Activated CD8-positive, alpha-beta memory T cell treated with anti-CD3 and anti-CD28 coated beads for 24 hours (primary cell): Measurements from ENCODE around the gene INPP4A.

Source experiments
- DNase-seq: peaks from one replicate; pipeline ENCODE4 v3.0.0-alpha.2; 2020

Gene INPP4A

DNA sequence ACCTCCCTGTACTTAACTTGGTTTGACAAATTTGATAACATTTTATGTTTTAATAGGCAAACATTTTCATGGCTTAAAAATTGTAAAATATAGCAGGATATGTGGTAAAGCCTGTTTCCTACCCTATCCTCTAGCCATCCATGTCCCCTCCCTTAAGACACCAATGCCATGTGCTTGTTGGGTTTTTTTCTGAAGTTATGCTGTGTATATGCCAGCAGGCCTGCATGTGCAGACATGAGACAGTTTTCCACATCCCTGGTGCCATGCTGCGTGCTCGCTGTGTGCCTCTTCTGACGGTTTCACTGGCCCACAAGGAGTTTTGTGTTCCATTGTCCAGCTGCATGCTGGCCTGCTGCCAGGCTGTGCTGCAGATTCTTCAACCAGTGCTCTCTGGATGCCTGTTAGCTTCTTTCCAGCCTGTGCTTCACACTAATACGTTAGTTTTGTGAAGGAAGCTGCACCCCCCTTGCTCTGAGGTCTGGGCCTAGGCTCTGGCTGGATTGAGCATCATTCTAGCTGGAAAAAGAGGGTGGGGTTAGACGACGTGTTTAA is 16.9 kb downstream of the INPP4A start:
- peak; percentile 56 for DNase-seq

DNA sequence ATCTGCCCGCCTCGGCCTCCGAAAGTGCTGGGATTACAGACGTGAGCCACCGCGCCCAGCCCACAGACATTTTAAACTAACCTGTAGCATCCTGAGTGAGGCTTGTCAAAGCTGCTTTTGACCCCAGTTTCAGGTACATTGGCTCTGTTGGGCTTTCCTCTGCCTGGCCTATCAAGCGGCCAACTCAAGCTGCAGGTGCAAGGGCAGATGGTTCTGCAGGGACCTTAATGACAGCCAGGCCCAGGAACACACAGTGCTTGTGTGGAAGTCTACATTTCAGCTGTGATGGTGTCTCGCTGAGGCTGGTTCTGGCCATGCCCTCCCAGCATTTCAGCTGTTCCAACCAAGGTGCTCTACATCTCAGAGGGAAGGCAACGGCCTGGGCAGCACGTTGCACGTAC is 18.4 kb downstream of the INPP4A start:
- peak; percentile 66 for DNase-seq

DNA sequence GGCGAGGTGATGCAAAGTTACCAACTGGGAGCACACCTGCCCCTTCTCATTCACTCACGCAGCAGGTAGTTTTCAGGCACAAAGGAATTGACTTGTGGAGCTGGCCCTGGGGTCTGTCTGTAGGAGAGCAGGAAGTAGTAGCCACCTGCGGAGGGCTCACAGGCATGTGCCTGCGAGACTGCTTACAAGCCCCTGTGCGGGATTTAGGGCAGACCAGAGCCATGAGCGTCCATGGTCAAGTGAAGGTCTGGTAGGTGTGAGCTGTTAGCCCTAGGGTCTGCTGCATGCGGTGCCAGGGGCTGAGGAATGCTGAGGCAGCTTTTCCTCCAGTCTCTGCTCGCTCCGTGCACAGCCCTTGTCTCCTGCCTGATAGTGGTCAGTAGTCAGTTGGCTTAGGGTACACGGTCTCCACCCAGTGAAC is 18.9 kb downstream of the INPP4A start:
- peak; percentile 66 for DNase-seq

DNA sequence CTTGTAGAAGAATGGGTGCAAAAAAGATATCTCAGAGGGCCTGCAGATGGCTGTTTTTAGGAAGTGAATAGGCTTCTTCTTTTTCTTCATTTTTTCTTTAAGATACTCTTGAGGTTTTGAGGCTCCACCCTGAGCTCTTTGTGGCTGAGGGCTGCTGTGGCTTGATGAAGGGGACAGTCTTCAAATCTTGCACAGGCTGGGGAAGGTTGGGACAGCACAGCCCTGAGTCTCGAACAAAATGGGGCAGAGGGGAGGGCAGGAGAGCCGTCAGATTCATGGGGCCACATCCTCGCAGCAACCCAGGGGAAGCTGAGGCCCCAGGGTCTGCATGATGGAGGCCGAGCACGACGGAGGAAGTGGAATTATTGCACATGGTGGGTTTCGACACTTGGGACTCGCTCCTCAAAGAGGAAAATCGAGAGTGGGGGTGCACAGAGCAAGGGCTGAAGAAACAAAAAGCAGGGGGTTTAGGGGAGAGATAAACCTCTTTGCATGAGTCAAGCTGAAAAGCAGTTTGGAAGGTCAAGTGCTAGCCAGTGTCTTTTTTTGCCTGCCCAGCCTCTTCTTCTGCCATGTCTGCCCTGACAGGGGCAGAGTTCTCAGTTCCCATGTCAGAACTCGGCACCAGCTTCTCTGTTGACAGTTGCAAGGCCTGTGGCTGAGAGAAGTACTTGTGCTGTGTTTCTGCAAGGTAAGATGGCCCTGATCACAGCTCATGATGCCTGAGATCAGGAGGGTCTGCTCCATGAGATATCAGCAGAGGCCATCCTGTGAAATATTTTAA is 19.5 kb downstream of the INPP4A start:
- DNase-seq: peak; percentile 77

DNA sequence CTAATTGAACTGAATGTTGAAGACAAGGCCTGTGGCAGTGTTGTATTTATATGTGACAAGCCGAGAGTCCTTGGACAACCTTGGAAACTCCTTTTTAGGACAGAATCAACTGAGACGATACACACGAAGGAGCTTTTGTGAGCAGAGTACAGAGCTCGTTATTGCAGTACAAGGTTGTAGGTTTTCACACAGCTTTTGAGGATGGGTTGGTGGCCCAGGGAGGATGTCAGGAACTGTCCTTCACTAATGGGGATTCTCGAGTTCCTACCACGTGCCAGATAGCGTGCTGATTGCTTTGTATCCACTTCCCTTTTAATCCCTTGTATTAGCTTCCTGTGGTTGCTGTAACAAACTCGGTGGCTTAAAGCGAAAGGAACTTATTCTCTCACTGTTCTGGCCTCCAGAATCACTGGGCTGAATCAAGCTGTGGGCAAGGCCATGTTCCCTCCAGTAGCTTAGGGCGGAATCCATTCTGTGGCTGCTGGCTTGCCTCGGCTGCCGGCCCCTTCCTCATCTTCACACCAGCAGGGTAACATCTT is 20.2 kb downstream of the INPP4A start:
- no peak for DNase-seq

DNA sequence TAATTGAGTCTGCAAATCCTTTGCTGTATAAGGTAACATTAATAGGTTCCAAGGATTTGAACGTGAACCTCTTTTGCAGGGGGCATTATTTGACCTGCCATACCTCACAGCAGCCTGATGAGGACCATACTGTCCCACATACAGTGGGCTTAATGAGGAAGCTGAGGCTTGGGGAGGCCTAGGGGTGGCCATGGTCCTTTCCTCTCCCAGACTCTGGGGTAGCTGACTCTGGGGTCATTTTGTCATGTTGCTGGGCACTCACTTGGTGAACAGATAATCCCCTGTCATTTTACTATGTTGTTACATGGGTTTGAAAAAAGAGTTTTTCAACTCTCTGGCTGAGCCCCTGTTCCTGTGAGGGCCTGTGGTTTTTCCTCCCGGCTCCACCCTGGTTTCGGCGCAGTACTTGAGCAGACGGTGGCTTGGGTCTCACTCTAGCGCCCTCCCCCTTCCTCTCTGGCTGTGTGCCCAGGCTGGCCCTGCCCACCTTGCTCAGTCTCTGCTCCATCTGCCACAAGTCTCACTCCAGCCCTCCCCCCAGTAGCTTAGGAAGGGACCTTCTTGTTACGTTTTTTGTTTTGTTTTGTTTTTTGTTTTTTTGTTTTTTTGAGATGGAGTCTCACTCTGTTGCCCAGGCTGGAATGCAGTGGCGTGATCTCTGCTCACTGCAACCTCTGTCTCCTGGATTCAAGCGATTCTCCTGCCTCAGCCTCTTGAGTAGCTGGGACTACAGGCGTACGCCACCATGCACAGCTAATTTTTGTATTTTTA is 21.0 kb downstream of the INPP4A start:
- DNase-seq: no peak

DNA sequence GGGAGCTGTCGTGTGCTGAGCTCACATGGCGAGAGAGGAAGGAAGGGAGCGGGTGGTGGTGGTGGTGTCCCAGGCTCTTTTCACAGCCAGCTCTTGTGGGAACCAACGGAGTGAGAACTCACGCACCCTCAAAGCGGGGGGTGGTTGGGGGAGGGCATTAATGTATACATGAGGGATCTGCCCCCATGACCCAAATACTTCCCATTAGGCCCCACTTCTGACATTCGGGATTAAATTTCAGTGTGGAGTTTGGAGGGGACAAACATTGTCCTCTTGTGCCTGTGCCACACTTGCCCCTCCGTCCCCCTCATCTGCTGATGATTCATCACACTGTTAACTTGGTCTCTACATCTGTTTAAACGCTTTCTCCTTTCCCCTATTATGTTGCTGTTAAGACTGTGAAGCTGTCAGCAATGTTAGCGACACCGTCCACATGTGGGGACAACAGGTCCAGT is 22.5 kb downstream of the INPP4A start:
- no peak for DNase-seq

DNA sequence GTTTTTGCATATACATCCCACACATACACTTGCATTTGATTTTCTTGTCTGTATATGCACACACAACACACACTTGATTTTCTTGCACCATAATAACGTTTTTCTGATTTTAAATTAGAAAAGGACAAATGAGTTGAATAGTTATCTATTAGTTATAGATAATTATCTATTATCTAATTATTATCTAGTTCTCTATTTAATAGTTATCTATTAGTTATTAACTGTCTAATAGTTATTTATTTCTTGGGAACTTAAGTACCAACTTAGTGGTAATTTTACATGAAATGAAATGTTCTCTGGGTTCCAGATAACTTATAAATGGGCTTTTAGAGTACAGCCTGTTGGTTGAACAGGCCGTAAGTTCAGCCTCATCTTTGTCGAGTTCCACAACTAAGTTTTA is 23.0 kb downstream of the INPP4A start:
- no peak for DNase-seq

DNA sequence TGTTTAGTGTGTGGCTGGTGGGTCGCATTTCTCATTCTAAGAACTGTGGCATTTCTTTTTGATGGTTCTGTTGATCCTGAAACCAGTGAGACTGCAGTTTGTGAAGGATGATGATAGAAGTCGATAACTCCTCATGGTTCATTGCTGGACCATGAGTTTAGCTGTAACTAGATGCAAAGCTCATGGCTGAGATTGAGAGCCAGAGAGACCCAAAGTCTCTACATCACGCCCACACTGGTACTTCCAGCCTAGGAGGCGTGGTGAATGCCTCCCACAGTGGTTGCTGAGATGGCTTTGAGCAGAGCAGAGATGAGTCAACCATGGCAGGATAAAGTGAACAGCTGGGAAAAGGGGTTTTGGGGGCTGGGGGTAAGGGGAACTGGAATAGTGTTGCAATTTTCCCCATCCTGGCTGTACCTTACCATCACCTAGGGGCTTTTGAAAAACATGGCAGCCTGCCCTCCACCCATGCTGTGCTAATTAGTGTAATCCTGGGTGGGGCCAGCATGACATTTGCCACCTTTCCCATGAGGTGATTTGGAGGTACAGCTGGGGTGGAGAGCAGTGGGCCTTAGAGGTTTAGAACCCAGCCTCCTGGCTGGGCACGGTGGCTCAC is 24.1 kb downstream of the INPP4A start:
- DNase-seq: no peak

DNA sequence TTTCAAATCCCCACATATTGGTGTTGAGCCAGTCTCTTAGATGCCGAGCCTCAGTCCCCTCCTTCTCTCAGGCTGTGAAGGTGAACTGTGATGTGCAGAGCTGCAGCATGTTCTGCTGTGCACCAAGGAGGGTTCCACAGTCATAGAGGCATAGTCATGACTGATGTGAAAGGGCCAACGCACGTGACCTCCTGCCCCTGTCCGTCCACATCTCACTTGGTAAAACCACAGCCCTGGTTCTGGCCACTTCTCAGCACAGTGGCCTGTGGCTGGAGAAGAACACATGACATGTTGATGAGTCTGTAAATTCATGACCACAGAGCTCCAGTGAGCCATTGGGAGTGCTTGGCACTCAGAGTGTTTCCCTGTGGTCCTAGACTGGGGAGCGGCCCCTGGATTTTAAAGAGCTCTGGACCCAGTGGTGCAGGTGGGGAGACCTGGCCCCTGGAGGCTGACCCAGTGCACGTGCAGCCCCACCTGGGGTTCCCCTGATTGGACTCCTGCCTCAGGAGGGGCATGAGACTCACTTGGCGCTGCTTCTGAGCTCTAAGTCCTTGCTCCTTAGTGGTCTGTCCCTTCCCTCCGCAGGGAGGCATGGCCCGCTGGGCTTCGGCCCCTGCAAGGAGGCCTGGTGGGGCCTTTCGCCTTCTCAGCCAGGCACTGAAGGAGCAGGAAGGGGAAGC is 25.3 kb downstream of the INPP4A start:
- DNase-seq: no peak

DNA sequence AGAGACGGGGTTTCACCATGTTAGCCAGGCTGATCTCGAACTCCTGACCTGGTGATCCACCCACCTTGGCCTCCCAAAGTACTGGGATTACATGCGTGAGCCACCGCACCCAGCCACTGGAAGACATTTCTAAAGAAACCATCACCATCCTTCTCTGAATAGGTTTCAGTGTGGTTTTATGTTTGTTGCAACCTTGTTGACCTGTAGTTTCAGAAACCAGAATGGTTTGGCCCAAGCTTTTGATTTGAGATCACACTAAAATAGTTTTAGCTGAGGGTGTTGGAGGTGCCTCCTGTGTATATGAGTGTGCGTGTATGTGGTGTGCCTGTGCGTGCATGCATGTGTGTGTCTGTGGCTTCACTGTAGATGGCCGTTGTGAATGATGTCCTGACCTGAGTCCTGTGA is 26.2 kb downstream of the INPP4A start:
- no peak for DNase-seq

DNA sequence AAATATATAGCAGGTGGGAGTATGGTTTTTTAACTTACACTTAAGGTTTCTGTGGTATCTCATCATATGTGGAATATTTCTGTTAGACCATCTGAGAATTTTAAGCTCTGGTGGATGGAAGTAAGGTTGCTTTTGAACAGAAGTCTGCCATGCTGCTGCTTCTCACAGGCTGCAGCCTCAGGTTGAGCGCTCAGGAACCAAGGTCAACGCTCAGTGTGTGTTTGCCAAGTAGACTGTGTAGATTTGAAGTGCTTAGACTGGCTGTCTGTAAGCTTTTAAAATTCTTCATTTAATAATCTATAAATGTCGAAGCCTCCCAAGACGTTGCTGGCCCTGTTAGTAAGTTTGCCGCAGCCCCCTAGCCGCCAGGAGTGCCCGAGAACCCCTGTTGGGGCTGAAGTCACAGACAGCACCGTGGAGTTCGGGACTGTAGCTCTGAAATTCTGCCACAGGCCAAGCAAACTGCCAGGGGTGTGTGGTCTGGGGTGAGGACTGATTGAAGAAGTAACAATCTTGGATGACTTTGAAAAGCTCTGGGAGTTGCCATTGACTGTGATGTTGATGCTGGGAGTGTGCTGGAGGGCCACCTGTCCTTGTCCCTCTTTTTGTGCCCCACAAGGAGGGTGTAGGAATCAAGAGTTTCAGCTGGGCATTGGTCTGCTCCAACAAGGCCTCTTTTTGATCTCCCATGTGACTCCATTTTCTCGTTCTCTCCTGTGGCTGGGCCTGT is 26.9 kb downstream of the INPP4A start:
- no peak for DNase-seq

DNA sequence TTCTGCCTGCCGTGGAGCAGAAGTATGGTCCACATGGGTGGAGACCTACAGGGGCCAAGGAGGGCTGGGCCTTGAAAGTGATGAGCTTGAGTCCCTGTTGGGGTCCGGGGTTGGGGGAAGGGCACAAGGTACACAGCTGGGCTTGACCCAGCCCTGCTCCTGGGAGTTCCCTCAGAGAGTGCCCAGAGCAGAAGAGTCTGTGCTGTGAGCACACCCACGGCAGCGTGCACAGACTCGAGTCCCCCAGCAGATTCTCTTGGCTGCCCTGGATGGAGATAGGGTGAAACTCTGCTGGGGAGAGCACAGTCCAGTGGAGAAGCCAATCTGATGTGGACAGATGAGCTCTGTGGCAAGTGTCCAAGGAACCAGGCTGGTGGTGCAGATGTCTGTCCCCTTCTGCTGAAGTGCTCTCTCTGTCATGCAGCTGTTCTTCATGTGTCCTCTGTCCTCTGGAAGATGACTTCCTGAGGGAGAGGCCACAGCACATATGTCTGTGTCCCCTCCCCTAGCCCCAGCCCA is 27.5 kb downstream of the INPP4A start:
- DNase-seq: no peak

DNA sequence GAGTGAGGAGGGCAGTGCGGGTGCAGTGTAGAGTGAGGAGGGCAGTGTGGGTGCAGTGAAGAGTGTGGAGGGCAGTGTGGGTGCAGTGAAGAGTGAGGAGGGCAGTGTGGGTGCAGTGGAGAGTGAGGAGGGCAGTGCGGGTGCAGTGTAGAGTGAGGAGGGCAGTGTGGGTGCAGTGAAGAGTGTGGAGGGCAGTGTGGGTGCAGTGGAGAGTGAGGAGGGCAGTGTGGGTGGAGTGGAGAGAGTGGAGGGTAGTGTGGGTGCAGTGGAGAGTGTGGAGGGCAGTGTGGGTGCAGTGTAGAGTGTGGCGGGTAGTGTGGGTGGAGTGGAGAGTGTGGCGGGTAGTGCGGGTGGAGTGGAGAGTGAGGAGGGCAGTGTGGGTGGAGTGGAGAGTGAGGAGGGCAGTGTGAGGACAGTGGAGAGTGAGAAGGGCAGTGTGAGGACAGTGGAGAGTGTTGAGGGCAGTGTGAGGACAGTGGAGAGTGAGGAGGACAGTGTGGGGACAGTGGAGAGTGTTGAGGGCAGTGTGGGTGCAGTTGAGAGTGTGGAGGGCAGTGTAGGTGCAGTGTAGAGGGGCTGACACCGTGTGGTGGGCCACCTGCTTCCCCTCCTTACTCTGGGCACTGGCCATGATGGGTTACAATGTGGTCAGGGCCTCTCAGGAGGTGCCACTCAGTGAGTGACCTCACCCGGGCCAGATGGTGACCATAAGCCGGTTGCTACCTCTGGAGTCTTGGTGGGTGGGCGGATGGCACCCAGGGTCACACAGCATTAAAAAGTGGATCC is 28.5 kb downstream of the INPP4A start:
- DNase-seq: no peak

DNA sequence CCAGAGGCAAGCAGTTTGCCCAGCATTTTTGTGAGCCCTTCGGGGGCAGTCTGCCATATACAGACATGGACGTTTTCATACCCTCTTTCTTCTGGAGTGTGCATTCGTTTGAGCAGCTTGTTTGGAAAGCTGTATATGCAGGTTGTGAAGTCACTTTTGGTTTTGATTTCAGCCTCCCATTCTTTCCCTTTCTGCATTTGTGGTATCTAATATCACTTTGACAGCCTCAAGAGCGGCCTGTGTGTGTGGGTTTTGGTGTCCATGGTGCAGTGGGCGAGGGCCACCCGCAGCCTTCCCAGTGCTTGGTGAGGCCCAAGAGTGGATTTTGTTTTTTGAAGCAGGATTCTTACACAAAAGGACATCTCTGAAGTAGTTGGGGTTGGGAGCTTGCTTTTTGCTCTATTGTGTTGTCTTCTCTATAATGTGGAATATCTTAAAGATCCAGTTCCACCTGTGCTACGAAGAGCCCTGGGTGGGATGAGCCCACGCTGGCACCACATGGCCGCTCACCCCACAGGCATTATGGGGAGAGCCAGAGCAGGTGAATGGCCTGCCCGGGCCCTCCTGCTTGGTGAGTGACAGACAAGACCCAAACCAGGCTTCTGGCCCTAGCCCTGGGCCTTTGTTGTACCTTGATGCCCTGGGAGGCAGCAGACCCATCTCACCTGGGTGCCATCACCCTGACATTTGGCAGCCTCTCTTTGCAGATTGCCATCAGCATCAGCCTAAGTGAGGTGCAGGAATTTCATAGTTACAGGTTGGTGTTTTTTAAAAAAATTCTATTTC is 29.5 kb downstream of the INPP4A start:
- DNase-seq: no peak

DNA sequence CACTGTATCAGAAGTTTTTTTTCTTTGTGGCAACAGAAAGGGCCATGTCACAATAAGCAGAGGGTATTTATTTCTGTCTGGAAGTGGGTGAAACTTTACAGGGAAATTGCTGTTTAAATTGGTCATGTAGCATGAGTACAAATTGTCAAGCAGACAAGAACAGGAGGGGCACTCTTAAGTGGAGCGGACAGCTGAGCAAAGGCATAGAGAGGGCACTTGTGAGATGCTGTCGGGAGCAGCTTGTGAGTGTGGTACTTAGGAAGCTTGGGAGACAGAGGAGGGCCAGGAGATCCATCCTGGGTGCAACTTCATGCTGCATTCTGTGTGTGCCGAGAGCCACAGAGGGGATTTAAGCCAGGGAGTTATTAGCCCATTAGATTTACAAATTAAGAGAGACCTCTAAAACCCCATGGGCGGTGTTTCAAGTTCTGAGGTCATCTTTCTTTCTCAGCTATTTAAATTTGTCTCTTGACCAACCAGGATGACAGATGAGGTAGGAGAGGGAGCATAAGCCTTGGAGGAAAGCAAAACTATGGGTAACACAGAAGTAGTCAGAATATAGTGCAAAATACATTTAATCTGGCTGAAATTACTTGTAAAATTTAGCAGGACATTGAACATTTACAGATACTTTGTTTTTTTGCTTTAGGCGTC is 30.4 kb downstream of the INPP4A start:
- DNase-seq: no peak

DNA sequence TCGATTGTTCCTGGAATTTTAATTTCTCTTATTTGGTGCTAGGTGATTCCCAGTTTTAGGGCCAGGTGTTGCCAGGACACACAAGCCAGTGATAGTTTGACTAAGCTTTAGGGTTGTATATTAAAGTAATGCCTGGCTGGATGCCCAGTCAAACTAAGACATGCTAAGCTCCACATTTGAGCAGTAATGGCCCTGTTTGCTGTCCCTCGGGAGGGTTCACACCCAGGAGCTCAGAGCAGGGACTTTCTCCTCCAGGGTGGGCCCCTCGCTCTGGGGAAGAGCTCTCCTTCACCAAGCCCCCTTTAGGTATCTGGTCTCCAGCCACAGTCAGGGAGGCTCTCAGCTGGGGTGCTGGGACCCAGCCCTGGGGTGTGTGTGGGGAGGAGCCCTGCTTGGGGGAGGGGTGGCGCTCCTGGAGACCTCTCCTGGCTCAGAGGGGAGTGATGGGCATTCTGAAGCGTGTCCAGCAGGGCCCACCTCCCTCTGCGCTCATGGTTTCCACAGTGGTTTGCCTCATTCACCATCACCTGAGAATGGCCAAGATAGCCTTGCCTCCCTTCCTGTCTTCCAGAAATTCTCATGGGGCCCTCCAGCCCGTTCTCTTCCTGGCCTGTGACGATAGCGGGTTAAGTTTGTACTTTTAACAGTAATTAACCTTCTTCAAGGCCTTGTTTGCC is 31.7 kb downstream of the INPP4A start:
- no peak for DNase-seq

DNA sequence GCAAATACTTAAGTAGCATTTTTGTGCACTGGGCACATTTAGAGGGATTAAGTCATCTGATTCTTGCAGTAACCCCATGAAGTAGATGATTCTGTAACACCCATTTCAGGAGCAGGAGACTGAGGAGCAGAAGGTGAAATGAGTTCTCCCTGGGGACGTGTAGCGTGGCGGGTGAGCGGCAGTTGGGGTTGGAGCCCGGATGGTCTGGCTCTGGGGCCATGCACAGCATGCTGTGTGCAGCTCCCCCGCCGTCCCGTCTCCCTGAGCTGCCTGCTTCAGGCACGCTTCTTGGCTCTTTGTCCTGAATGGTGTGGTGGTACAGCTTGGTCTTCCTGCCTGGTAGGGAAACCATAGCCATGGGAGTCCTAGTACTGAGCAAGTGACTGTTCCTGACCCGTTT is 32.4 kb downstream of the INPP4A start:
- DNase-seq: no peak

DNA sequence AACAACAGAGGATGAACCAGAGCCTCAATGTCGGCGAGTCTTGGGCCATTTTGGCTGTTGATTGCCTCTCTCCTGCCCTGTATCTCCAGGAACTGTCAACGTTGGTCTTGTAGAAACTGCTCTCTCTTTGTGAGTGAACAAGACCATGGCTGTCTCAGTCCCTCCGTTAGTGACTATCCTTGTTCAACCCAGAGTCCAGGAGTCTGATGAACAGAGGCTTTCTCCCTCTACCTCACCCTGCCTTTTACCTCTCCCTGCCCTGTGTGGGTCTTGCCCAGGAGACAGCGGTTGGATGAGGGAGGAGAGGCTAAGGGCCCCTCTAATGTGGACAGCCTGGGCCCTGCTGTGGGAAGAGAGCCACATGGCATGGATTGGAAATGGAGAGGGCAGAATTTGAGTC is 32.8 kb downstream of the INPP4A start:
- DNase-seq: no peak
